Omental fat pad (tissue), 4 donors: Measurements from ENCODE around the gene HOXC6. TPM values are rescaled to one million over a fixed set of nuclear protein-coding genes. Genes with fewer than 3 reads are reported as not detected.

Experiments used
- ATAC-seq: fragments of 150-250 bp; one replicate; pipeline ENCODE4 v1.9.1; 2016; ENCODE audit warnings: mild to moderate bottlenecking, moderate library complexity; ENCODE audit not compliant: low FRiP score
- DNase-seq: peaks from one replicate; pipeline ENCODE4 v3.0.0-alpha.2; 2019; ENCODE audit warnings: low spot score
- CTCF ChIP-seq, 3 donors: fragments of 450-650 bp; IDR thresholded peaks; one replicate each; pipeline ENCODE4 v1.5.1; 2016 to 2017; ENCODE audit warnings: antibody characterized with exemption in 3 of 3, mild to moderate bottlenecking in 3 of 3, moderate library complexity in 2 of 3
- total RNA-seq, 4 donors: library from RNA; depleted of rRNA; stranded (reverse); fragments of >200 nt; gene quantifications; one replicate each; pipeline ENCODE4 v1.1.0, GENCODE V29; 2016

Gene HOXC6
- total RNA-seq, 4 donors from 2014 or later: 0.24 to 1.7 (median 1.2) TPM

GRCh38 chr12:54014377-54015017 is 13.7 kb upstream of the HOXC6 start:
- no peak for TF ChIP-seq CTCF (IDR thresholded peaks at IDR 0.05)
- ATAC-seq (no peak), DNase-seq (no peak)

GRCh38 chr12:54015018-54015931 is 13.0 kb upstream of the HOXC6 start:
- ATAC-seq: no peak
- DNase-seq: no peak
- TF ChIP-seq CTCF (IDR thresholded peaks at IDR 0.05): no peak

GRCh38 chr12:54016051-54016450 is 12.2 kb upstream of the HOXC6 start:
- TF ChIP-seq CTCF (IDR thresholded peaks at IDR 0.05): no peak
- DNase-seq: no peak
- ATAC-seq: no peak

GRCh38 chr12:54016478-54016964 is 11.7 kb upstream of the HOXC6 start:
- ATAC-seq (no peak), DNase-seq (no peak)
- TF ChIP-seq CTCF (IDR thresholded peaks at IDR 0.05): no peak

- no peak for DNase-seq
- ATAC-seq: peak; percentile 29
- TF ChIP-seq CTCF (IDR thresholded peaks at IDR 0.05): no peak
Observed at GRCh38 chr12:54017027-54017788, 11.0 kb upstream of the HOXC6 start.

GRCh38 chr12:54017878-54018467 is 10.3 kb upstream of the HOXC6 start:
- DNase-seq (no peak), ATAC-seq (peak; percentile 82)
- no peak for TF ChIP-seq CTCF (IDR thresholded peaks at IDR 0.05)
